NCI-H1092 (cell line): ENCODE measurements around the gene LACTBL1.

ENCODE experiments used
- DNase-seq: peaks from one replicate; lab custom pipeline; 2025; lab: John Stamatoyannopoulos, UW

LACTBL1 gene

GRCh38 chr1:22913421-22914141, 59.1 kb downstream of the LACTBL1 start:
- no peak for DNase-seq

- DNase-seq: no peak
Measured at GRCh38 chr1:22912311-22912710, 60.4 kb downstream of the LACTBL1 start.

GRCh38 chr1:22910986-22911651, 61.5 kb downstream of the LACTBL1 start:
- no peak for DNase-seq

GRCh38 chr1:22910286-22910685, 62.4 kb downstream of the LACTBL1 start:
- DNase-seq: no peak

- no peak for DNase-seq
Measured at GRCh38 chr1:22908880-22909426, 63.7 kb downstream of the LACTBL1 start.

- DNase-seq: no peak
Measured at GRCh38 chr1:22907528-22907927, 65.1 kb downstream of the LACTBL1 start.

- no peak for DNase-seq
Measured at GRCh38 chr1:22906968-22907367, 65.7 kb downstream of the LACTBL1 start.

GRCh38 chr1:22903113-22903512, 69.6 kb downstream of the LACTBL1 start:
- DNase-seq: no peak
